Measurements from ENCODE around the gene TUB. TPM values are rescaled to one million over a fixed set of nuclear protein-coding genes. Genes with fewer than 3 reads are reported as not detected.

TUB gene
- total and polyA plus RNA-seq, 8 donors, result 0.68 to 2.2 (median 1.5) TPM

DNA sequence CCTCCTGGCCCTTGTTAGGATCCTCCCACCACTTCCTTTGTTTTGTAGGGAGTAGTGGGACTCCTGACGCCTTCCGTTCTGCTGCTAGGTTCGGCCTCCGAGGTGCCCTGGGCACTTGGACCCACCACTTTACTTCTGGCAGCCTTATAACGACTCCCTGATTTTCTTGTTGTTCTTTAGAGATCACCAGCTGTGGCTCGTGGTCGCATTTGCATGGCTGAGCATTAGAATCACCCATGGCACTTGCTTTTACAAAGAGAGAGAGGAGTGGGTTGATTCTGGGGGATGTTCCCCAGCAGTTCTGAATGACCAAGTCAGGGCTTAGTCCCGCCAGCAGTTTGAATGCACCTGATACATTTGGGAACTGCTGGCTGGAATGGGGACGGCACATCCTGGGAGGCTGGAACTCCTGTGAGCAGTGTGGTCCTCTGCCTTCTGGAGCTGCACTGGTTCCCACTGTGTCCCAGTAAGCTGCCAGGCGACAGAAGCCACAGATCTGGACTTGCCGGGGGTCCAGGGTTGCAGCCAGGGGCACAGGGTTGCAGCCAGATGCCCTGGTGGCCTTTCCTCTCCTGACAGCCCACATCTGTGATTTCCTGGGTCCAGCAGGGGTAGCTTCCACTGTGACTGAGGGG is 4.1 kb downstream of the TUB start:
- TF ChIP-seq, protein P1, sequence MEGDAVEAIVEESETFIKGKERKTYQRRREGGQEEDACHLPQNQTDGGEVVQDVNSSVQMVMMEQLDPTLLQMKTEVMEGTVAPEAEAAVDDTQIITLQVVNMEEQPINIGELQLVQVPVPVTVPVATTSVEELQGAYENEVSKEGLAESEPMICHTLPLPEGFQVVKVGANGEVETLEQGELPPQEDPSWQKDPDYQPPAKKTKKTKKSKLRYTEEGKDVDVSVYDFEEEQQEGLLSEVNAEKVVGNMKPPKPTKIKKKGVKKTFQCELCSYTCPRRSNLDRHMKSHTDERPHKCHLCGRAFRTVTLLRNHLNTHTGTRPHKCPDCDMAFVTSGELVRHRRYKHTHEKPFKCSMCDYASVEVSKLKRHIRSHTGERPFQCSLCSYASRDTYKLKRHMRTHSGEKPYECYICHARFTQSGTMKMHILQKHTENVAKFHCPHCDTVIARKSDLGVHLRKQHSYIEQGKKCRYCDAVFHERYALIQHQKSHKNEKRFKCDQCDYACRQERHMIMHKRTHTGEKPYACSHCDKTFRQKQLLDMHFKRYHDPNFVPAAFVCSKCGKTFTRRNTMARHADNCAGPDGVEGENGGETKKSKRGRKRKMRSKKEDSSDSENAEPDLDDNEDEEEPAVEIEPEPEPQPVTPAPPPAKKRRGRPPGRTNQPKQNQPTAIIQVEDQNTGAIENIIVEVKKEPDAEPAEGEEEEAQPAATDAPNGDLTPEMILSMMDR (IDR thresholded peaks at IDR 0.05), result no peak
- Histone ChIP-seq H3K4me3 (no peak overlapping the region), H3K4me1 (no peaks in the 10 kb centered on the region), H3K27me3 (no peaks in the 10 kb centered on the region), H3K9me3 (no peaks in the 10 kb centered on the region), H3K27ac (no peak overlapping the region), H3K36me3 (no peaks in the 10 kb centered on the region)
- DNase-seq, result peak in 1 of 6 donors; percentile 38
- intact Hi-C loops (cut with DNase I), result loop anchor here in 1 of 3 donors (5.0 kb wide), 1 partner anchor 53 kb away; no protein-coding TSS in a partner anchor
- no peak for ATAC-seq
- FAIRE-seq, result no peak
- 82 to 89% methylated on average over 11 of the region's 11 CpGs for WGBS, 2 donors

DNA sequence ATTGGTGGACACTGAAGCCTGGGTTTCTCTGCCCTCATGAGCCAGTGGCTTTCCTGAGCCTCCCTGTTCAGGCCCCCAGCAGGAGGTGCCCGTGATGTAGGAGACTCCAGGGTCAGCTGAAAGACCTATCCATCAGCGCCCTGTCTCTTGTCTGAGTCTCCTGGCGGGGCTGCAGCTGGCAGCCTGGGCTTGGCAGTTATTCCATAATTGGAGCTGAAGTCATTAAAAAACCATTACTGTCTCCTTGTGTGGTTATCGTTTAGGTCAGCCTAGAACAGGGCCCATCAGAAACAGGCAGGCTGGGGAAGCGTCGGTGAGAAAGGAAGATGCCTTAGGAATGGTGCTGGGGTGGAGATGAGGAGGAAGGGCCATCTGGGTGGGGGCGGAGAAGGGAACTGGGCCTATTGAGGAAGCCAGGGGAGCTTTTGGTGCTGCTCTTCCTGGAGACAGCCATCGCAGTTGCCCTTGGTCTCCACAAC is 5.0 kb downstream of the TUB start:
- no peak overlapping the region for H3K27ac ChIP-seq
- no peak overlapping the region for H3K4me3 ChIP-seq
- DNase-seq (peak in 1 of 6 donors; percentile 30), FAIRE-seq (no peak), ATAC-seq (no peak)
- H3K9me3 ChIP-seq, result no peaks in the 10 kb centered on the region
- no peaks in the 10 kb centered on the region for H3K4me1 ChIP-seq
- no peaks in the 10 kb centered on the region for H3K27me3 ChIP-seq
- TF ChIP-seq, protein P1 (IDR thresholded peaks at IDR 0.05), result no peak
- WGBS, 2 donors, result 56 to 59% methylated on average over 8 of the region's 8 CpGs
- intact Hi-C loops (cut with DNase I), result loop anchor here in 1 of 3 donors (5.0 kb wide), 1 partner anchor 54 kb away; no protein-coding TSS in a partner anchor
- no peaks in the 10 kb centered on the region for H3K36me3 ChIP-seq

DNA sequence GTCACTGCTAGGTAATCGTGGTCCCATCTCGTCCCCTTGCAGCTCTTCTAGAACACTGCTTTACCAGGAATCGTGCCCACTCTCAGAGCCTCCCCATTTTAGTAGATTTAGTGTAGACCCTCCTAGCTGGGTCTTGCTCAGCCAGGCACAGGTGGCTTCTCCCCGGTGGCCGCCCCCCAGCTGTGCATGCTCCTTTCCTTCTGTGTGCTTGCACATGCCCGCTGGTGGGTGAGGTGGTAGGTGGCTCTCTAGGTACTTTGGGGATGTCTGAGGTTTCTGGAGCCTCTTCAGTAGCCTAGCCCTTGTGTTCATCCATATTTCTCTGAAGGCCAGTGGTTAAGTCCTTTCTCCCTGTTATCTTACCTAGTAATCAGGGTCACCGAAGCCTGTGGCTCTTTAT is 5.6 kb downstream of the TUB start:
- DNase-seq, result peak in 1 of 6 donors; percentile 26
- no peaks in the 10 kb centered on the region for H3K27me3 ChIP-seq
- WGBS, 2 donors, result 68 to 76% methylated on average over 7 of the region's 7 CpGs
- TF ChIP-seq, protein P1 (IDR thresholded peaks at IDR 0.05), result no peak
- H3K4me3 ChIP-seq, result no peak overlapping the region
- intact Hi-C loops (cut with DNase I), result loop anchor here in 1 of 3 donors (5.0 kb wide), 1 partner anchor 54 kb away; no protein-coding TSS in a partner anchor
- H3K36me3 ChIP-seq, result no peaks in the 10 kb centered on the region
- H3K27ac ChIP-seq, result no peak overlapping the region
- no peak for FAIRE-seq
- no peak for ATAC-seq
- H3K4me1 ChIP-seq, result no peaks in the 10 kb centered on the region
- no peaks in the 10 kb centered on the region for H3K9me3 ChIP-seq

DNA sequence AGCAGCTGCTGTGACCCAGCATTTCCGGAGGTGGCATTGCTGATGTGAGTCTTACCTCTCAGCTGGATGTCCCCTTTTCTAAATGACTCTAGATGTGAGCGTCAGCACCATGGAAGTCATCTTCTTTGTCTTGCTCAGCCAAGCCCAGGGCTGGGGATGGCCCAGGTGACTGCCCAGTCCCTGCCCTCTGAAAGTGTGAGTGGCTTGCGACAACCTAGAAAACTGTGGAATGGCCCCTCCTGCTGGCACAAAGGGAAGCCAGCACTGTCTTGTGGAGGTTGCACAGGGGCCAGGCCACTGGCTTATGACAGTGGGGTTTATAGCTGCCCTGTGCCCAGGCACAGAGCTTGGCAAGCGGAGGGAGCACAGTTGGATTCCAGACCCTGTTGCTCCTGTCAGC is 6.2 kb downstream of the TUB start:
- peak in 1 of 6 donors; percentile 43 for DNase-seq
- H3K27me3 ChIP-seq, result no peaks in the 10 kb centered on the region
- 81 to 85% methylated on average over 4 of the region's 4 CpGs for WGBS, 2 donors

More for the DNA sequence above, 6.2 kb downstream of the TUB start:
- Histone ChIP-seq H3K9me3 (no peaks in the 10 kb centered on the region), H3K4me3 (no peak overlapping the region), H3K27ac (no peak overlapping the region), H3K36me3 (no peaks in the 10 kb centered on the region), H3K4me1 (no peaks in the 10 kb centered on the region)
- intact Hi-C loops (cut with DNase I), result loop anchor here in 1 of 3 donors (5.0 kb wide), 1 partner anchor 55 kb away; no protein-coding TSS in a partner anchor
- TF ChIP-seq, protein P1 (IDR thresholded peaks at IDR 0.05), result no peak
- ATAC-seq (peak in 1 of 4 donors; percentile 42), FAIRE-seq (no peak)

Measured in pancreas (tissue), 10 donors.